Endometrial microvascular endothelial cells (primary cell): Measurements from ENCODE around the gene ATOH8. TPM values are rescaled to one million over a fixed set of nuclear protein-coding genes. Genes with fewer than 3 reads are reported as not detected.

Source experiments
- in situ Hi-C: cut with HindIII; loops from 2 replicates; pipeline ENCODE4 v1.10.0; 2017; ENCODE audit warnings: low sequenced_read_pairs, low pct_unique_long_range_greater_than_20kb; ENCODE audit errors: inconsistent ontology term
- total RNA-seq: library from RNA; depleted of rRNA; stranded (reverse); fragments of >200 nt; gene quantifications from one replicate; pipeline ENCODE4 v1.2.3, GENCODE V29; 2015; ENCODE audit errors: inconsistent ontology term

The ATOH8 gene
- total RNA-seq, 1 donor from 2014 or later, result 10.7 TPM

DNA sequence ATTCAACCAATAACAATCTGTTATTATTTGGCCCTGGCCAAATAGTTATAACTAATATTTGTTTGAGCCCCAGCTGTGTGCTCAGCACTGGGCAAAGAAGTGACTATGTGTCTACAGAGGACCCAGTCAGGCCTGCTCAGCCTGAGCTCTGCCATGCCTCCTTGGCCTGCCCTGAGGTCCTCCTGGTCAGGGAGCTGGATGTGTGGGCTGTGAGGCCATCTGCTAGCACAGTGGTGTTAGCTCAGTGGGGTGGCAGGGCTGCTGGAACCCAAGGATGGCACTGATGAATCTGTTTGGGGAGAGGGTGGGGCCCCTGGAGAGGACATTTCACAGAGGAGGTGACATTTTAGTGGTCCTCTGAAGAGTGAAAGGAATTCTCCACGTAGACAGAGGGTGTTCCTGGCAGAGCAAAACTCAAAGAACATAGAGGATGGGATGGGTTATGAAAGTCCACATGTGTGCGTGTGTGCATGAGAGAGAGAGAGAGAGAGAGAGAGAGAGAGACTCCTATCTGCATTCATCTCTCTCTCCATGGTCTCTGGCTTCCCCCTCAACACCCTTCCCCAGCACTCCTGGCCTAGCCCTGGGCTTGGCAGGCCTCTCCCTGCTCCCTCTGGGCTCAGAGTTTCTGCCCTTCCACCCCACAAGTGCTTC lies 21.2 kb upstream of the ATOH8 start:
- in situ Hi-C loops, result no loop called here

DNA sequence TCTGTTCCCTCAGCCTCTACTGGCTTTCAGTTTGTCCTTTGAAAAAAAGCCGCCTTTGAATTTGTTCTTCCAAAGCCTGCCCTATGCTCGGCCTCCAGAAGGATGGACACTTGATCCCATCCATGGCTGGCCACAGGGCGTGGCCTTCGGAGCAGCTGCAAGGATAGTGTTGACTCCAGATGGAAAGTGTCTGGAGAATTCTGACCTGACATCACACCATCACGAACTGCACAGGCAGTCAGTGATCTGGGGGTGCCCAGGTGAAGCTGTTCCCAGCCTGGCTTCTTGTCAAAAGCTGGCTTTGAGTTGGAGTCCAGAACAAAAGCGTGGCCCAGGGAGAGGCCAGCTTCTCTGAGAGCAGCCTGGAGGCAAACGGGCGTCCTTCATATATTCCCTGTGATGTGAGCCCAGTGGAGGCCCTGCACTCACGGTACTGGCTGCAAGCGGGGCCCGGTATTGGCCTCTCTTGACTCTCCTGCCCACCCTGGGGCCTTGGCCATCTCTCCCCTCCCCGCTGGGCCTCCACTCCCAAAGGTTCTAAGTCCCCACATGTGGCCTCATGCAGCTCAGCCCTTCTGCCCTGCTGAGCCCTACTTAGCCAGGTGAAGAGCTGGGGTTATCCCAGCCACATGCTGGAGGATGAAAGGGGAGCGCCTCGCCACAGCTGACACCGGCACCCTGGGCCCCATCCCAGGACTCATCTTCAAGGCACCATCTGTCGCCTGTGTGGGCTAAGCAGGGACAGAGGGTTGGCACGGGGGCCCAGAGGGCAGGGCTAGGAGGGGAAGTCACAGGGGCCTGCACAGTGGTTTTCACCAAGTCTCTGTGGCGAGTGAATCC lies 20.4 kb upstream of the ATOH8 start:
- in situ Hi-C loops, result no loop called here

DNA sequence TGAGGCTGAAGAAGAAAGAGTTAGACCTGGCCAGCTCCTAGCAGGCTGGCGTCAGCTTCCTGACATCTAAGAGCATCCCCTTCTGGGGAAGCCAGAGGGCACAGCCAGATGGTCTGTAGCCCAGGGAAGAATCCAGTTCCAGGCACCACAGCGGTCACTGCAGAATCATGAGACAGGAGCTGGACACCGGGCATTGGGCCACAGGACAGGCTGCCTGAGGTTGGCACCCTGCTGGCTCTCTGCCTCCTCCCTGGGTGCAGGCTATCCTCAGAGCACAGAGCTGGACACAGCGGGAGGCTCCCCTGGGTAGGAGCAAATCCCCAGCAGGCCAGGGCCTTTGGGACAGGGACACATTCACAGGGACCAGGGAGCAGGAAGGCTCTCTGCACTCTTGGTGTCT lies 19.8 kb upstream of the ATOH8 start:
- in situ Hi-C loops, result no loop called here

DNA sequence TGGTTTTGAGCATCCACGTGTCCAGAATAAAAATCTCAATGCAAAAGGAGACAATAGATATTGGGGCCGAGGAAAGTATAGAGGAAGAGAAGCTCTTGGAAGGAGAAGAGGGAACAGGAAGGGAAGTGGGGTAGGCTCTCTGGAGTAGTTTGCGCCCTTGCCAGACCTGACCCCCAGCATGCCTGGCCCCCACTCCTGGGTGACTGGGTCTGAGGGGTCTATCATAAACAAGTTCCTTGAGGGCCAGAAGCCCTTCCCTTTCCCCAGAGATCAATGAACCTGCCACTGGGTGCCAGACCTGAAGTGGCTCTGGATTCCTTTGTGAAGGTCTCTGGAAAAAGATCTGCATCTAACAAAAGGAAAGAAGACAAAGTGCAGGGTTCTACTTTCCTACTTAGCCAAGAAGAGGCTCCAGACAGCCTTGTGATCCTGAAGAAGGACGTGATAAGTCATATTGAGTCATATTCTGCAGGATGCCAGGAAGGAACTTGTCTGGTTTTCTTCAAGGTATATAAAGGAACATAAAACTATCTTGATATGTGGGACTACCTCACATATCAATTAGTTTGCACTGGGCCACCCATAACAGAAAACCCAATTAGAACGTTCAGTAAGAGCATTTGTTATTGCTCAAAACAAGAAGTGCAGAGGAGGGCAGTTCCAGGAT lies 18.7 kb upstream of the ATOH8 start:
- in situ Hi-C loops, result no loop called here

DNA sequence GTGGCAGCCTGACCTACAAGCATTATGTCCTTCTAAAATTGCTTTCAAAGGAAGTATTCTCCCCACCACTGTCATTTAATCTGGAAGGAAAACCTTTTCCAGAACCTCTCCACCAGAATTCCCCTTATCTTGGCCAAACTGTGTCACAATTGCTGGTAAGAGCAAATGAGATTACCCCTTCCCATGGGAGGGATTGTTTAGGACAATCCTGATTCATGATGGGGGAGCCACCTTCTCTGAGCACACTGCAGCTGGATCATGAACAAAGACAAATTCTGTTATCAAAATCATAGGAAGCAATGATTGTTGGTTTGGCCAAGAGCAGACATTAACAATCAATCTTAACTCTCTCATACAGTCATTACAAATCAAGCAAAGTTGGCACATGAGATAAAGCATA lies 18.1 kb upstream of the ATOH8 start:
- in situ Hi-C loops, result no loop called here

DNA sequence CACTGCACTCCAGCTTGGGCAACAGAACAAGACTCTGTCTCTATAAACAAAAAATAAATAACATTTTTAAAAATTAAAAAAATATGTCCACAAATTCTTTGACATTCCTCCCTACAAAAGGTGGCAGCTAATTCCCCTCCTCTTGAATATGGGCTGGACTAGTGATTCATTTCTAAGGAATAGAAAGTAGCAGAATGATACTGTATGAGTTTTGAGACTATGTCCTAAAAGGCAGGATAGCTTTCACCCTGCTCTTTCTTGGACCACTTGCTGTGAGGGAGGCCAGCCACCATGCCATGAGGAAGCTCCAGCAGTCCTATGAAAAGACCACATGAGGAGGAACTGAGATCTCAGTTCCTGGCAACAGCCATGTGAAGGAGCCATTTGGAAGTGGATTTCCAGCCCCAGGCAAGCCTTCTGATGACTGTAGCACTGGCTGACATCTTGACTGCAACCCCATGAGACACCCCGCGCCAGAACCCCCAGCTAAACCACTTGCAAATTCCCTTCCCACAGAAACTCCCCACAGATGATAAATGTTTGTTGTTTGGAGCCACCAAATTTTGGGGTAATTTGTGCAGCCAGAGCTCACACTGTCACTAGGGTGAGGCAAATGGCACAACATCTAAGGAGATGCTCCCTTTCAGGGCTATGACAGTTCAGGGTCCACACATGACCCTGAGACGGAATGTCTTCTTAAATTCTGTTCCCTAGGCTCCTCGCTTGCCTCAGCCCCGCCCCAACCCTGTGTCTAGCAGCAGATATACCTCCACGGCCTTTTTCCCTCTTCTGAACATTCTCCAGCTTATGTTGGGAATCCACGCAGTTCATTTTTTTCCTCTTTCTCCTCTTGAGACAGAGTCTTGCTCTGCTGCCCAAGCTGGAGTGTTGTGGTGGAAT lies 17.1 kb upstream of the ATOH8 start:
- in situ Hi-C loops, result no loop called here

DNA sequence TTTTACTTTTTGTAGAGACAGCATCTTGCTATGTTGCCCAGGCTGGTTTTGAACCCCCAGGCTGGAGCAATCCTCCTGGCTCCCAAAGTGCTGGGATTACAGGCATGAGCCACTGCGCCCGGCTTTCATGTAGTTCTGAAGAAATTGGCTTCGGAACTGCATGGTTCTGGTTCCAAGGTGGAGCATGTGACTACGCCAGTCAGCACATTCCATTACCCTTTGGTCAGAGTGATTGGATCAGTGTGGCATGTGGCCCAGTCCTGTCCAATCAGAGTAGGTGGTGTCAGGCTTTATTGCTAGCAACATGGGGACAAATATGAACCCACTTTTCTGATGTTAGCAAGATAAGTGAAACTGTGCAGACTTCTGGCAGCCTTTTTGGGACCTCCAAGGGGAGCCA lies 16.3 kb upstream of the ATOH8 start:
- in situ Hi-C loops, result no loop called here

DNA sequence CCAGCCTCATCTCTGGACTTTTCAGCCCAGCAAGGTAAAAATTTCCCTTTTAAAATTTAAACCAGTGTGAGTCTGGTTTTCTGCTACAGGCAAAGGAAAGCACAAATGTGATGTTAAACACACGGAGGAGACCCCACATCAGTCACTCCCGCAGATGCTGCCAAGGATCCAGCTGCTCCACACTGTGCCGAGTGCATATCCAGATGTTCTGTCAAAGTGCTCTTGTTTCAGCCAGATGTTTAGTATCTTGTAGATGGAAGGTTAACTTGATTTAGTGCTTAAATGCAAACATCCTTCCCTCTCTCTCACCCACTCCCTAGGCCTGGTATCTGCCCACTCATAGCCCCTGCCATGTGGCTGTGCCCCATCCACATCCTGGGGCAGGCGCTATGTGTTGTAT lies 15.8 kb upstream of the ATOH8 start:
- in situ Hi-C loops, result no loop called here

DNA sequence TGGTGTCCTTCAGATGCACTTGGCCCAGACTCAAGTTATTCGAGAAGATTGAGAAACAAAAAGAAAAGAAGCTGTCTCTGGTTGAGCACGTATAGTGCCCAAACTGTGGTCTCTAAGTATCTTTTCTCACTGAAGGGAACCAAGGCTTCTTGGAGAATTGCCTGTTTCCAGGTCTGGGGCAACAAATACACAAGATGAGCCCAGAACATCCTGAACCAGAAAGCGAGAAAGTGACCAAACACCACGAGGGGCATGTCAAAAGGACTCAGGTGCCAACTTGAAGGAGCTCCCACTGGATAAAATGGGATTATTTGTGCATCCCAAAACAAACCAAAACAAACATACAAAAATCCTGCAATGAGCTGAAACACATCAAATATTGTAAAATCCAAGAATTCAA lies 13.6 kb upstream of the ATOH8 start:
- in situ Hi-C loops, result no loop called here

DNA sequence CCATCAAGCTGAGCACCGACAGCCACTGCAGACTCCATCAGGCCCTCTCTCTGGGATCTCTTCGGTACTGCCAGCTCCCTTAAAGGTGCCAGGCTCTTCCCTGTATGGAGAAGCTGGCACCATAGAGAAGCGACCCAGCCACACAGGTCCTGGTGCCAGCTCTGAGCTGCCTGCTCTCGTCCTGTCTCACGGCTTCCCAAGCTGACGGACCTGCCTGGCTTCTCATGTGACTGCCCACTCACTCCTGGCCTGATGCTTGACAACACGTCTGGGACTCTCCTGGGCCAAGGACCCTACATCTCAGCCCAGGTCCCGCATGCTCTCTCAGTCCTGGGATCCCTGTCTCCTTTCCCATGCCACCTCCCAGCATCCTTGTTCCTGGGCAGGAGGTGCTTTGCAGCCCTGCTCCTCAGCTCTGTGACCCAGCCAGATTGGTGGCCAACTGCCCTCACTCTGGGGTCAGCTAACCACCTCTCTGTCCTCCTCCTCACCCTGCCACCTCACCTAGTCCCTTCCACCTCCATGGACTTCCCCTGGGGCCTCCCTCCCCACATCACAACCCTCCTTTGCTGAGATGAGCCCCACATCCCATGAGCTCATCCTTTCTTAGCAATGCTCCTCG lies 12.5 kb upstream of the ATOH8 start:
- in situ Hi-C loops, result no loop called here

DNA sequence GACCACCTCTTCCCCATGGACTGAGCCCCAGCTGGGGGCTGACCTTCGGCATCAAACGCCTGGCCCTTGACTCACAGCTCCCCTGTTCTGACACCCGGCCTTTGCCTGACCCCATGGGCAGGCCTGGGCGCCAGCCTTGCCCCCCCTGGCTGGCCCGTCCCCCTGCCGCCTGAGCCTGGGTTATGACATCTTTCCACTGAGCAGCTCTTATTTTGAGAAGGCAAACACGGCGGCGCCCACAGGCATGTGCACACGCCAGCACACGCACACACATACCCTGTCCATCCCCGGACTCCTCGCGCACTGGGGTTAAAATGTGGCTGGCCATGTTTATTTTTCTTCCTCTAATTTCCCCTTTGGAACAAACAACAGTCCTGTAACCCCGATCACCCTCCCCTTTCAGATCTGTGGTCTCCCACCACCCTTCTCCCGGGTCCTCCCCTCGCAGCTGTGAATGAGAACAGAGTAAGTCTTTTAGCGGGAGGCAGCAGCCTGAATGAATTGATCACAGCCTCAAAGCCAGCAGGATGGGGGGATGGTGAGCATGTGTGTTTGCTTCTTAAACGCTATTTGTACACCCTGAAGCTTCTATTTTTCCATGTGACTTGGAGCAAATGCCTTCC lies 11.8 kb upstream of the ATOH8 start:
- in situ Hi-C loops, result no loop called here

DNA sequence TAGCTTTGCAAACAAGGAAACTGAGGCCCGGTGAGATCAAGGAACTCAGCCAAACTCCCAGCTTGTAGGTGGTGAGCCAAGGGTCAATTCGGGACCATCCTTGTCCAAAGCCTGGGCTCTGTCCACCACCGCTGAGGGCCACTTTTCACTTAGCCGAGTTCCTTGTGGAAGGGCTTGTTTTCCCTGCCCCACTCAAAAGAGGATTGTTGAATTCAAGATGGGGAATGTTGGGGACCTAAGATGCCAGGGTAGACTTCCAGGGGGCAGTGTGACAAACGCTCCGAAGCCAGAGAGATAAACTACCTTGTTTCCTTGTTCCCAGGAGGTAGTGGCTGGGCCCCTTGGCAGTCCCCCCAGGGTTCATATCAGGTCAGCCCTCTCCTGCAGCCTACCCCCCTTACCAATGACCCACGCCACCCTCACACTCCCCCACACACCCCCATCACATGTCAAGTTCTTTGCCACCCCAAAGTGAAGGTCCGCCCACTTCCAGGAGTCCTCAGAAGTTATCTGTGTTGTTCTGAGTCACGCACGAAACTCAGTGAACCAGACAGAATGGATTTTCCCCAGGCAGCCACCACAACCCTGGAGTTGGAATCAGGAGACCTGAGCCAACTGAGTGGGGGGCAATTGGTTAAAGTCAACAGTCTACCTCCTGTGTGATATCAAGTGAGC lies 10.3 kb upstream of the ATOH8 start:
- in situ Hi-C loops, result no loop called here

DNA sequence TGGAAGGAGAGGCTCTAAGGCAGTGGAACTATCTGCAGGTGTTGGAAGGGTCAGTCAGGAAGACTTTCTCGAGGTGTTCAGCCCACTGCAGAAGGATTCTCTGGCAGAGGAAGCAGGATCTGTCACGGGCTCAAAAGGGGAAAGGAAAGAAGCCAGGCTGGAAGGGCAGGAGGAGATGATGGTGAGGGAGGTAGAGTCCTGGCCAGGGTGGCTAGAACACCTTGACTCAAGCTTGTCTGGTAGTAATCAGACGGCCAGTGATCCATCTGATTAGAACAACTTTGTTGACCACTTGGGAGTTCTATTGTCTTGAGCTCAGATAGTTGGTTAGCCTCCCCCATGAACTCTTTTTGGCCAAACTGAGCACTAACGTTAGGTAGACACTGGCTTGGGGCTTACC lies 9.7 kb upstream of the ATOH8 start:
- in situ Hi-C loops, result no loop called here

DNA sequence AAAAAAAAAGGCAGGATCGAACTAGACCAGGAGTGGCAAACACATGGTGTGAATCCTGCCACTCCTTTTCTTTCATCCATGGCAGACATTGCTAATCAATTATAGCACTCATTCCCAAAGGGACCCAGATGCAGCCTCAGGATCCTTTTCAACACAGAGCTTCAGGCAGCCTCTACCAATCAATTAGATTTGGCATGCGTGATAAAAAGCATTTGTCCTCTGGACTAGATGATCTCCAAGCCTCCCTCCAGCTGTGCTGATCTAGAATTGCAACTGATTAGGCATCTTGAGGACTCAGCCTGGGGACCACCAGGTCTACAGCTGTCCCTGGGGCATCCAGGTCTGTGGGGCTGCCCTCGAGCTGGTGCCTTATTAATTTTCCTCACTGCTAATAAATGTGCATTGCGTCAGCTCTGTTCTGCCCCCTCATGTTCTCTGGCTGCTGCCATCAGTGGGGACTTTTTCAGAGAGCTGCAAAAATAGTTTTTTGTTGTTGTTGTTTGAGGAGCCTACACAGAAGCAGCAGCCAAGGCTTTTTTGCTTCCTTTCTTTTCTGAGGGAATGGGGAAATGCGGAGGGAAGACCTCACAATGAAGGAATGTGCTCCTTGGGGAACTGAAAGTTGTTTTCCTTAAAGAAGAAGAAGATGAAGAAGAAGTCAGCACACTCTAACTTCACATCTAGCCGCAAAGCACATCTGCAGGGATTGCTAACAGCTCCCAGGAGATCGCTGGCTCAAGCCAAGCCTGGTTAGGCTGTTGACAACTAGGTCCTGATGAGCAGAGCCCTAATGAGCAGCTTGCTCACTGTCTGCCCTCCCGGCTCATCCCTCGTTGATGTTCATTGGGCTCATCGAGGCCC lies 8.8 kb upstream of the ATOH8 start:
- in situ Hi-C loops, result no loop called here

DNA sequence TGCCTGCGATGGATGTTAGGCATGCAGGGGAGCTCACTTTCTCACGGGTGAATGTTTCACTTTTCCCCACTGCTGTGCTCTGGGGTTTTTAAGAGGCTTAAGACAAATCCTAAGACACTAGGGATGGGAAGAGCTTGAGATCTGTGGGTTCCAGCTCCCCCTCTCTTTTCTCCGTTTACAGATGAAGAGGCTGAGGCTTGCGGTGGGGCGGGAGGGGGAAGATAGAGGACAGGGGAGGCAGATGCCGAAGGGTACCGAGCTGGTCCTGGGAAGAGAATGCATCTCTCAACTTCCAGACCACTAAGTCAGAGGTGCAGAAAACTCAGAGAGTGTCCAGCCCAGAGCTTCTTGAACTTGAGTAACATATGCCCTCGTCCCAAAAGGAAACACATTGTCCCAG lies 8.2 kb upstream of the ATOH8 start:
- in situ Hi-C loops, result no loop called here

DNA sequence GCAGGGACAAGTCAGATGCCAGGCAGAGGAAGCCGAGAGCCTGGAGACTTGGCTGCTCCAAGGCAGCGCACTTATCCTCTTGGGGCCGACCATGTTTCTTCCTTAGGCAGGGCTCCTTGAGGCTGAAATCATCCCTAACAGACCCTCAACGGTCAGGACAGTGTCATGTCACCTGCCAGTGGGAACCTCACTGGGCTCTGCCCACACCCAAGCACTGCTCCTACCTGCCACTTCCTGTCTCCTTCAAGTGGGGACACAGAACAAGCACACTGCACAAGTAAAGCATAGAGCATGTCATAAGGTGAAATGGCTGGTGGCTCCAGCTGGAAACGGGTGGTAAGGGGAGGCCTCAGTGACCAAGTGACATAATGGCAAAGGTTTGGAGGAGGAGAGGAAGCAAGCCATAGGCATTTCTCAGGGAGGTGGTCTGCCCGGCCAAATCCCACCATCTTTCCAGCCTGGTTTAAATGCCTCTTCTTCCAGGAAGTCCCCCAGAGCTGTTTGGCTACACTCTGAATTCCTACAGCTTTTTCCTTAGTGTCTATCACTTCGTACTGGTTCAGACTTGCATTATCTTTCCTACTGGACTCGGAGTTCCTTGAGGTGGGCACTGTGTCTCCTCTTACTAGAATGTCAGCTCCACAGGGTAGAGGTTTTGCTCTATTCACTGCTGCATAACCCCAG lies 7.3 kb upstream of the ATOH8 start:
- in situ Hi-C loops, result no loop called here
